ENCODE measurements around the gene MAD1L1. TPM values are rescaled to one million over a fixed set of nuclear protein-coding genes. Genes with fewer than 3 reads are reported as not detected.

Gene MAD1L1
- total and polyA plus RNA-seq, 2 of the 8 experiments (the other 6 are each of a cell fraction or from before 2014, with no cell fraction given), result 40.4 to 44.6 TPM

GRCh38 chr7:1950066-1950451 is 282.7 kb downstream of the MAD1L1 start:
- Histone ChIP-seq H3K4me3 (ENCODE audit: extremely low read depth in 1 of 4, insufficient read depth in 2 of 4, low read depth in 3 of 4, low read length in 4 of 4) (no peak overlapping the region), H3K36me3 (ENCODE audit: control insufficient read depth in 2 of 4, insufficient read depth in 4 of 4, low read length in 3 of 4) (no peaks in the 10 kb centered on the region; a peak in 1 of 8 replicates), H3K79me1 (ENCODE audit: low read depth, low read length) (peaks cover 3% of the 10 kb centered on the region; the same call in 1 of the 2 replicates), H3K9ac (replicated peaks in 1 of 4; ENCODE audit: extremely low read depth in 1 of 4, low read depth in 3 of 4, low read length in 3 of 4) (no peak overlapping the region), H4K20me1 (replicated peaks in 1 of 2; ENCODE audit: control insufficient read depth in 1 of 2, insufficient read depth in 2 of 2, low read length in 2 of 2) (peaks cover 0 to 4% of the 10 kb centered on the region in 2 experiments), H3K23ac (ENCODE audit: insufficient read length) (no peak overlapping the region), H3K56ac (replicated peaks; ENCODE audit: insufficient read length, low read depth, low read length) (no peak overlapping the region), H3K4ac (replicated peaks; ENCODE audit: insufficient read length, low read depth, low read length) (no peak overlapping the region), H2BK20ac (ENCODE audit: low read length) (no peak overlapping the region), H3K4me2 (ENCODE audit: insufficient read depth in 1 of 2, low read depth in 2 of 2, low read length in 2 of 2) (no peak overlapping the region), H3K27ac (ENCODE audit: low read depth, low read length) (no peak overlapping the region), H4K8ac (ENCODE audit: extremely low read depth, insufficient read depth, low read length) (no peak overlapping the region), H2BK120ac (replicated peaks; ENCODE audit: low read depth, low read length) (no peak overlapping the region), H3K14ac (ENCODE audit: insufficient read length) (no peak overlapping the region), H2AK5ac (ENCODE audit: low read depth, low read length) (no peak overlapping the region), H3K27me3 (replicated peaks in 1 of 4; ENCODE audit: control insufficient read depth in 3 of 4, extremely low read depth in 1 of 4, insufficient read depth in 3 of 4, low read length in 3 of 4) (no peaks in the 10 kb centered on the region), H4K5ac (ENCODE audit: insufficient read length, low read depth, low read length) (no peak overlapping the region), H3K4me1 (replicated peaks in 1 of 4; ENCODE audit: control insufficient read depth in 3 of 4, insufficient read depth in 4 of 4, low read length in 3 of 4) (no peaks in the 10 kb centered on the region; a peak in 2 of 7 replicates), H3K9me3 (ENCODE audit: insufficient read depth in 2 of 2, low read depth in 1 of 2, low read length in 1 of 2) (no peaks in the 10 kb centered on the region), H2BK12ac (ENCODE audit: low read depth, low read length) (no peak overlapping the region), H2BK15ac (ENCODE audit: low read length) (no peak overlapping the region), H3K79me2 (ENCODE audit: control insufficient read depth in 1 of 2, insufficient read depth in 2 of 2, low read length in 2 of 2) (no peaks in the 10 kb centered on the region), H3K18ac (ENCODE audit: extremely low read depth, low read length) (no peak overlapping the region), H2BK5ac (ENCODE audit: low read depth, low read length) (no peak overlapping the region), H3K23me2 (ENCODE audit: low read depth, low read length) (no peaks in the 10 kb centered on the region), H4K91ac (replicated peaks; ENCODE audit: insufficient read length, low read length) (no peak overlapping the region), H2AFZ (ENCODE audit: low read length) (no peak overlapping the region)
- CTCF ChIA-PET (ENCODE audit: partially characterized antibody), result interaction anchor here (1.1 kb wide), 1 partner anchor 118 kb away, joined by 3 read pairs; no protein-coding TSS in a partner anchor
- DNase-seq (ENCODE audit: low read depth in 1 of 2, low spot score in 2 of 2), result no peak
- no peak for FAIRE-seq
- POLR2A ChIA-PET (ENCODE audit: partially characterized antibody), result no interaction called here
- WGBS, 2 experiments (ENCODE audit: extremely low coverage in 1 of 2, insufficient coverage in 1 of 2, insufficient read length in 1 of 2, insufficient replicate concordance in 2 of 2, low coverage in 1 of 2, low lambda C conversion rate in 2 of 2, missing lambda C conversion rate in 1 of 2), result 92% methylated on average over 18 of the region's 18 CpGs; no CpG with 5 or more reads in 1 of the 2 experiments
- no peak for TF ChIP-seq POLR2AphosphoS5 (IDR thresholded peaks at IDR 0.05; ENCODE audit: low read depth, low read length)
- TF ChIP-seq, protein P1, sequence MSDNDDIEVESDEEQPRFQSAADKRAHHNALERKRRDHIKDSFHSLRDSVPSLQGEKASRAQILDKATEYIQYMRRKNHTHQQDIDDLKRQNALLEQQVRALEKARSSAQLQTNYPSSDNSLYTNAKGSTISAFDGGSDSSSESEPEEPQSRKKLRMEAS (IDR thresholded peaks at IDR 0.05), result no peak
- no peak for TF ChIP-seq EZH2 (IDR thresholded peaks at IDR 0.05; ENCODE audit: low read depth, low read length, severe bottlenecking)
